ENCODE measurements around the gene REM1. TPM values are rescaled to one million over a fixed set of nuclear protein-coding genes. Genes with fewer than 3 reads are reported as not detected.
"Not testable (repeated sequence)": the region's sequence is repeated elsewhere in the genome, so short reads cannot be mapped to it uniquely, and the experiment has no call there.

The REM1 gene
- total RNA-seq, 1 experiment from 2014 or later: not detected

DNA sequence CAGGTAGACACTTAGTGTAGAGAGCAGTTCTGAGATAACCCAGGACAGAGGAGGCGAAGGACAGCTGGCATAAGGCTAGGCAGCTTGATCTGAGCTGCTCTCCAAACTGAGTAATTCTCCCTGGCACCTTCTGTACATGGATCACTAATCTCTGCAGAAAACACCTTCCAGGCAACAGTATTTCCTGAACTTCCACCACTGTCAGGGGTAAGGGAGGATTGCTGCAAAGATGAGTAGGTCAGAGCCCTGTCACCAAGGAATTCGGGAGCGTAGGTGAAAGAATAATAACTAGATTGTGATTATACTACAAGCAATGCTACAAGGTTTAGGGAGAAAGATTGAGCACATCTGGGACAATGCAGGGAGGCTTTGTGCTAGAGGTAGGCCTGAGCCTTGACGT, 41.1 kb downstream of the REM1 start:
- TF ChIP-seq, protein P1, sequence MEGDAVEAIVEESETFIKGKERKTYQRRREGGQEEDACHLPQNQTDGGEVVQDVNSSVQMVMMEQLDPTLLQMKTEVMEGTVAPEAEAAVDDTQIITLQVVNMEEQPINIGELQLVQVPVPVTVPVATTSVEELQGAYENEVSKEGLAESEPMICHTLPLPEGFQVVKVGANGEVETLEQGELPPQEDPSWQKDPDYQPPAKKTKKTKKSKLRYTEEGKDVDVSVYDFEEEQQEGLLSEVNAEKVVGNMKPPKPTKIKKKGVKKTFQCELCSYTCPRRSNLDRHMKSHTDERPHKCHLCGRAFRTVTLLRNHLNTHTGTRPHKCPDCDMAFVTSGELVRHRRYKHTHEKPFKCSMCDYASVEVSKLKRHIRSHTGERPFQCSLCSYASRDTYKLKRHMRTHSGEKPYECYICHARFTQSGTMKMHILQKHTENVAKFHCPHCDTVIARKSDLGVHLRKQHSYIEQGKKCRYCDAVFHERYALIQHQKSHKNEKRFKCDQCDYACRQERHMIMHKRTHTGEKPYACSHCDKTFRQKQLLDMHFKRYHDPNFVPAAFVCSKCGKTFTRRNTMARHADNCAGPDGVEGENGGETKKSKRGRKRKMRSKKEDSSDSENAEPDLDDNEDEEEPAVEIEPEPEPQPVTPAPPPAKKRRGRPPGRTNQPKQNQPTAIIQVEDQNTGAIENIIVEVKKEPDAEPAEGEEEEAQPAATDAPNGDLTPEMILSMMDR (IDR thresholded peaks at IDR 0.05; ENCODE audit: insufficient read depth in 1 of 2, low read depth in 1 of 2, low read length in 1 of 2, severe bottlenecking in 1 of 2, unreplicated experiment in 1 of 2): no peak
- peaks cover 4% of the 10 kb centered on the region for H3K36me3 ChIP-seq (ENCODE audit: control insufficient read depth, insufficient read depth, low read length)
- intact Hi-C loops (cut with micrococcal nuclease; ENCODE audit: unreplicated experiment): no loop called here
- no peaks in the 10 kb centered on the region for H3K27me3 ChIP-seq (replicated peaks; ENCODE audit: control insufficient read depth, insufficient read depth, low read length)
- H3K36me3 Mint-ChIP-seq (ENCODE audit: insufficient read depth, unreplicated experiment): peaks cover 13% of the 10 kb centered on the region
- peaks cover 22% of the 10 kb centered on the region for H3K4me1 ChIP-seq
- CTCF ChIA-PET: interaction anchor here (1.9 kb wide), 1 partner anchor 47 kb away, joined by 6 read pairs; no protein-coding TSS in a partner anchor
- no peak overlapping the region for H3K27ac Mint-ChIP-seq (ENCODE audit: unreplicated experiment)
- no peaks in the 10 kb centered on the region for H3K27me3 Mint-ChIP-seq (ENCODE audit: insufficient read depth, unreplicated experiment)
- no peaks in the 10 kb centered on the region for H3K9me3 ChIP-seq
- H3K9me3 Mint-ChIP-seq (ENCODE audit: unreplicated experiment): no peaks in the 10 kb centered on the region
- TSS peak; percentile 39 for BruUV-seq (replicated peaks)
- no peak overlapping the region for H3K4me3 ChIP-seq (ENCODE audit: low read depth, low read length)
- no peak overlapping the region for H3K4me3 Mint-ChIP-seq (ENCODE audit: unreplicated experiment)
- no peaks in the 10 kb centered on the region for H3K4me1 Mint-ChIP-seq (ENCODE audit: low read depth, unreplicated experiment)
- POLR2A ChIA-PET: interaction anchor here (0.7 kb wide), 1 partner anchor 89 kb away, joined by 3 read pairs; the partner anchor contains the start of gene ID1
- no peak for DNase-seq

- H3K27ac Mint-ChIP-seq (ENCODE audit: unreplicated experiment): no peak overlapping the region
- H3K4me3 Mint-ChIP-seq (ENCODE audit: unreplicated experiment): no peak overlapping the region
- POLR2A ChIA-PET: no interaction called here
- Histone ChIP-seq H3K27me3 (replicated peaks; ENCODE audit: control insufficient read depth, insufficient read depth, low read length) (no peaks in the 10 kb centered on the region), H3K36me3 (ENCODE audit: control insufficient read depth, insufficient read depth, low read length) (peaks cover 4% of the 10 kb centered on the region), H3K4me3 (ENCODE audit: low read depth, low read length) (no peak overlapping the region), H3K9me3 (no peaks in the 10 kb centered on the region), H3K4me1 (peaks cover 22% of the 10 kb centered on the region)
- CTCF ChIA-PET: no interaction called here
- peaks cover 18% of the 10 kb centered on the region for H3K36me3 Mint-ChIP-seq (ENCODE audit: insufficient read depth, unreplicated experiment)
- intact Hi-C loops (cut with micrococcal nuclease; ENCODE audit: unreplicated experiment): loop anchor here (1.0 kb wide), 1 partner anchor 97 kb away; no protein-coding TSS in a partner anchor
- H3K27me3 Mint-ChIP-seq (ENCODE audit: insufficient read depth, unreplicated experiment): no peaks in the 10 kb centered on the region
- TF ChIP-seq, protein P1 (IDR thresholded peaks at IDR 0.05; ENCODE audit: insufficient read depth in 1 of 2, low read depth in 1 of 2, low read length in 1 of 2, severe bottlenecking in 1 of 2, unreplicated experiment in 1 of 2): no peak
- BruUV-seq (replicated peaks): no TSS peak
- no peaks in the 10 kb centered on the region for H3K9me3 Mint-ChIP-seq (ENCODE audit: unreplicated experiment)
- no peak for DNase-seq
- no peaks in the 10 kb centered on the region for H3K4me1 Mint-ChIP-seq (ENCODE audit: low read depth, unreplicated experiment)
Measured at GRCh38 chr20:31516651-31517050, 41.6 kb downstream of the REM1 start.

GRCh38 chr20:31517373-31517772, 42.3 kb downstream of the REM1 start:
- no peak overlapping the region for H3K27ac Mint-ChIP-seq (ENCODE audit: unreplicated experiment)

DNA sequence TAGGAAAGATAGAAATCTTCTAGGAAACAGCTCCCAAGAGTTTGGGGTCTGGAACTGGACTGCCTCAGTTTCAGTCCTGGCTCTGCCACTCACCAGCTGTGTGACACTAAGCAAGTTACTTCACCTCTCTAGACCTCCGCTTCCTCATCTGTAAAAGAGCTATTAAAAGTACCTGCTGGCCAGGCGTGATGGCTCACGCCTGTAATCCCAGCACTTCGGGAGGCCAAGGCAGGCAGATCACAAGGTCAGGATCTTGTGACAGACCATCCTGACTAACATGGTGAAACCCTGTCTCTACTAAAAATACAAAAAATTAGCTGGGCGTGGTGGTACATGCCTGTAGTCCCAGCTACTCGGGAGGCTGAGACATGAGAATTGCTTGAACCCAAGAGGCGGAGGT, 46.2 kb downstream of the REM1 start:
- not testable (repeated sequence) for H3K27ac Mint-ChIP-seq (ENCODE audit: unreplicated experiment)

More at GRCh38 chr20:31517373-31517772, 42.3 kb downstream of the REM1 start:
- TF ChIP-seq, protein P1 (IDR thresholded peaks at IDR 0.05; ENCODE audit: insufficient read depth in 1 of 2, low read depth in 1 of 2, low read length in 1 of 2, severe bottlenecking in 1 of 2, unreplicated experiment in 1 of 2): peak; percentile 32 to 41
- Histone ChIP-seq H3K4me1 (peaks cover 22% of the 10 kb centered on the region), H3K4me3 (ENCODE audit: low read depth, low read length) (no peak overlapping the region), H3K9me3 (no peaks in the 10 kb centered on the region), H3K27me3 (replicated peaks; ENCODE audit: control insufficient read depth, insufficient read depth, low read length) (no peaks in the 10 kb centered on the region), H3K36me3 (ENCODE audit: control insufficient read depth, insufficient read depth, low read length) (peaks cover 4% of the 10 kb centered on the region)
- H3K9me3 Mint-ChIP-seq (ENCODE audit: unreplicated experiment): no peaks in the 10 kb centered on the region
- H3K4me1 Mint-ChIP-seq (ENCODE audit: low read depth, unreplicated experiment): no peaks in the 10 kb centered on the region
- peak; percentile 78 to 79 for DNase-seq
- BruUV-seq (replicated peaks): no TSS peak
- H3K36me3 Mint-ChIP-seq (ENCODE audit: insufficient read depth, unreplicated experiment): peaks cover 24% of the 10 kb centered on the region
- CTCF ChIA-PET: interaction anchor here (0.6 to 1.8 kb wide), 6 partner anchors 9 to 95 kb away, joined by 3 to 16 read pairs (median 3); partner anchors contain the start of gene DEFB123
- no peak overlapping the region for H3K4me3 Mint-ChIP-seq (ENCODE audit: unreplicated experiment)
- intact Hi-C loops (cut with micrococcal nuclease; ENCODE audit: unreplicated experiment): loop anchor here (1.0 kb wide), 1 partner anchor 96 kb away; no protein-coding TSS in a partner anchor
- H3K27me3 Mint-ChIP-seq (ENCODE audit: insufficient read depth, unreplicated experiment): no peaks in the 10 kb centered on the region
- POLR2A ChIA-PET: interaction anchor here (0.6 to 1.0 kb wide), 2 partner anchors 56 to 100 kb away, joined by 3 to 8 read pairs; no protein-coding TSS in a partner anchor

More for the DNA sequence above, 46.2 kb downstream of the REM1 start:
- CTCF ChIA-PET: interaction anchor here (0.6 to 1.0 kb wide), 9 partner anchors 10 to 712 kb away, joined by 3 to 10 read pairs (median 3); no protein-coding TSS in a partner anchor
- H3K4me3 ChIP-seq (ENCODE audit: low read depth, low read length); H3K4me1 Mint-ChIP-seq (ENCODE audit: low read depth, unreplicated experiment); H3K4me3 Mint-ChIP-seq (ENCODE audit: unreplicated experiment); BruUV-seq (replicated peaks); H3K9me3 Mint-ChIP-seq (ENCODE audit: unreplicated experiment); POLR2A ChIA-PET; H3K36me3 ChIP-seq (ENCODE audit: control insufficient read depth, insufficient read depth, low read length); H3K27me3 Mint-ChIP-seq (ENCODE audit: insufficient read depth, unreplicated experiment); intact Hi-C loops (cut with micrococcal nuclease; ENCODE audit: unreplicated experiment); H3K9me3 ChIP-seq; H3K27me3 ChIP-seq (replicated peaks; ENCODE audit: control insufficient read depth, insufficient read depth, low read length); H3K4me1 ChIP-seq; DNase-seq: not testable (repeated sequence)
- peaks cover 51% of the 10 kb centered on the region for H3K36me3 Mint-ChIP-seq (ENCODE audit: insufficient read depth, unreplicated experiment)
